OCI-LY7 (cell line): ENCODE results near the gene IGFBP1. TPM values are rescaled to one million over a fixed set of nuclear protein-coding genes. Genes with fewer than 3 reads are reported as not detected.

Experiments
- BruUV-seq: library from RNA; stranded (reverse); fragments of 400-500 nt; replicated peaks from 2 replicates; lab custom pipeline; 2021; lab: Mats Ljungman, UMichigan
- CTCF ChIA-PET: fragments of 300-600 bp; sonication (Branson Sonifier 250); formaldehyde crosslinking; loops from one replicate; lab custom pipeline; 2022; ENCODE audit warnings: antibody characterized with exemption; ENCODE audit not compliant: unreplicated experiment; lab: Charles Lee
- POLR2A ChIA-PET: fragments of 300-600 bp; sonication (Branson Sonifier 250); formaldehyde crosslinking; loops from one replicate; lab custom pipeline; 2022; ENCODE audit warnings: antibody characterized with exemption; lab: Charles Lee
- DNase-seq: peaks from one replicate; pipeline ENCODE4 v3.0.0-alpha.2; 2015; ENCODE audit warnings: low spot score
- H2AFZ ChIP-seq: fragments of 200-600 bp; sonication (generic), shearing (Covaris generic); 2 replicates; pipeline ENCODE4 v1.6.1; 2014; ENCODE audit warnings: mild to moderate bottlenecking, antibody characterized with exemption, low read length, moderate library complexity
- H3K27ac ChIP-seq: fragments of 200-600 bp; sonication (generic); 2 replicates; pipeline ENCODE4 v1.5.1; 2014; ENCODE audit warnings: mixed run types, low read depth, mild to moderate bottlenecking, moderate library complexity, low read length, inconsistent platforms; ENCODE audit not compliant: poor library complexity, severe bottlenecking
- H3K36me3 ChIP-seq: fragments of 200-600 bp; sonication (generic); 2 replicates; pipeline ENCODE4 v1.6.1; 2014; ENCODE audit warnings: mild to moderate bottlenecking, antibody characterized with exemption, low read length, moderate library complexity, mixed read lengths; ENCODE audit not compliant: insufficient read depth
- H3K4me1 ChIP-seq: fragments of 200-600 bp; sonication (generic); 2 replicates; pipeline ENCODE4 v1.5.1; 2014; ENCODE audit warnings: mild to moderate bottlenecking, low read length; ENCODE audit not compliant: insufficient read depth, poor library complexity, severe bottlenecking
- H3K4me2 ChIP-seq: fragments of 200-600 bp; sonication (generic); 2 replicates; pipeline ENCODE4 v1.6.1; 2014; ENCODE audit warnings: mild to moderate bottlenecking, low read length
- H3K4me3 ChIP-seq: fragments of 200-600 bp; sonication (generic); 2 replicates; pipeline ENCODE4 v1.5.1; 2014; ENCODE audit warnings: mild to moderate bottlenecking, low read depth, low read length; ENCODE audit not compliant: poor library complexity, severe bottlenecking
- H3K79me2 ChIP-seq: fragments of 200-600 bp; sonication (generic); 2 replicates; pipeline ENCODE4 v1.6.1; 2016; ENCODE audit warnings: low read depth, mild to moderate bottlenecking, low read length, moderate library complexity, mixed read lengths; ENCODE audit not compliant: insufficient read depth
- H3K9me2 ChIP-seq: fragments of 200-600 bp; sonication (generic); 2 replicates; pipeline ENCODE4 v1.6.1; 2016; ENCODE audit warnings: mild to moderate bottlenecking, low read length, mixed read lengths; ENCODE audit not compliant: insufficient read depth
- H3K9me3 ChIP-seq: fragments of 200-600 bp; sonication (generic); 2 replicates; pipeline ENCODE4 v1.6.1; 2014; ENCODE audit warnings: mild to moderate bottlenecking, mixed run types, low read length, mixed read lengths
- H4K20me1 ChIP-seq: fragments of 200-600 bp; sonication (generic); 2 replicates; pipeline ENCODE4 v1.6.1; 2014; ENCODE audit warnings: mild to moderate bottlenecking, antibody characterized with exemption, low read length, moderate library complexity, mixed read lengths; ENCODE audit not compliant: insufficient read depth
- CTCF ChIP-seq: fragments of 200-600 bp; sonication (generic); conservative IDR thresholded peaks from 2 replicates; pipeline ENCODE4 v1.5.1; 2014; ENCODE audit warnings: mild to moderate bottlenecking, antibody characterized with exemption, low read length, moderate library complexity, mixed read lengths
- EZH2phosphoT487 ChIP-seq: fragments of 200-600 bp; sonication (generic); IDR thresholded peaks from 2 replicates; pipeline ENCODE4 v1.6.1; 2018; ENCODE audit warnings: low read depth, borderline replicate concordance, mild to moderate bottlenecking, mixed run types, antibody characterized with exemption, low read length, moderate library complexity, mixed read lengths
- intact Hi-C: fragments of 100-400 bp; cut with micrococcal nuclease; formaldehyde crosslinking; loops from one replicate; pipeline ENCODE4 v1.10.0; 2022; ENCODE audit not compliant: unreplicated experiment
- total RNA-seq, 2 experiments: library from RNA; depleted of rRNA in 1 of 2; stranded (reverse); fragments of >200 nt in 1 of 2; shearing (Covaris generic) in 1 of 2; gene quantifications; 2 replicates each; pipeline ENCODE4 v1.2.3, GENCODE V29; 2014 to 2022

IGFBP1 gene
- total RNA-seq, 2 experiments from 2014 or later, result not detected

- H4K20me1 ChIP-seq, result no peaks in the 10 kb centered on the region
- no TSS peak for BruUV-seq
- POLR2A ChIA-PET, result interaction anchor here (0.6 kb wide), 1 partner anchor 1712 kb away, joined by 5 read pairs; the partner anchor contains the start of gene YKT6
Observed at GRCh38 chr7:45912972-45913371, 24.7 kb downstream of the IGFBP1 start.

GRCh38 chr7:45914911-45915310 lies 26.6 kb downstream of the IGFBP1 start:
- Histone ChIP-seq H3K36me3 (no peaks in the 10 kb centered on the region), H3K27ac (no peak overlapping the region), H4K20me1 (no peaks in the 10 kb centered on the region), H3K9me3 (no peaks in the 10 kb centered on the region), H3K79me2 (no peaks in the 10 kb centered on the region), H2AFZ (no peak overlapping the region), H3K9me2 (no peaks in the 10 kb centered on the region), H3K4me1 (no peaks in the 10 kb centered on the region), H3K4me2 (no peak overlapping the region), H3K4me3 (no peak overlapping the region)
- intact Hi-C loops, result loop anchor here (10.0 kb wide), 1 partner anchor 1340 kb away; no protein-coding TSS in a partner anchor
- TF ChIP-seq EZH2phosphoT487 (no peak), CTCF (no peak)
- BruUV-seq, result no TSS peak
- CTCF ChIA-PET, result no interaction called here
- no peak for DNase-seq
- POLR2A ChIA-PET, result no interaction called here

More at GRCh38 chr7:45912972-45913371, 24.7 kb downstream of the IGFBP1 start:
- H2AFZ ChIP-seq, result no peak overlapping the region
- no peaks in the 10 kb centered on the region for H3K9me2 ChIP-seq
- CTCF ChIA-PET, result no interaction called here
- no peak overlapping the region for H3K27ac ChIP-seq
- no peaks in the 10 kb centered on the region for H3K79me2 ChIP-seq
- no peaks in the 10 kb centered on the region for H3K36me3 ChIP-seq
- no peak overlapping the region for H3K4me2 ChIP-seq
- no peak overlapping the region for H3K4me3 ChIP-seq
- intact Hi-C loops, result loop anchor here (10.0 kb wide), 1 partner anchor 1342 kb away; no protein-coding TSS in a partner anchor
- no peaks in the 10 kb centered on the region for H3K9me3 ChIP-seq
- TF ChIP-seq CTCF (no peak), EZH2phosphoT487 (no peak)
- no peaks in the 10 kb centered on the region for H3K4me1 ChIP-seq
- no peak for DNase-seq

- Histone ChIP-seq H3K27ac (no peak overlapping the region), H3K79me2 (no peaks in the 10 kb centered on the region), H3K4me1 (no peaks in the 10 kb centered on the region), H2AFZ (no peak overlapping the region), H3K9me2 (no peaks in the 10 kb centered on the region), H3K4me3 (no peak overlapping the region), H3K9me3 (no peaks in the 10 kb centered on the region), H3K4me2 (no peak overlapping the region), H4K20me1 (no peaks in the 10 kb centered on the region), H3K36me3 (no peaks in the 10 kb centered on the region)
- intact Hi-C loops, result loop anchor here (10.0 kb wide), 1 partner anchor 1339 kb away; no protein-coding TSS in a partner anchor
- POLR2A ChIA-PET, result no interaction called here
- BruUV-seq, result no TSS peak
- TF ChIP-seq CTCF, result no peak
- no peak for TF ChIP-seq EZH2phosphoT487
- CTCF ChIA-PET, result no interaction called here
- DNase-seq, result no peak
Observed at GRCh38 chr7:45915606-45916005, 27.3 kb downstream of the IGFBP1 start.
